GM23338 (cell line): Measurements from ENCODE around the gene BRSK2. TPM values are rescaled to one million over a fixed set of nuclear protein-coding genes. Genes with fewer than 3 reads are reported as not detected.

Experiments
- ATAC-seq: fragments of 200-7000 bp; cut with Tn5 transposase; 3 replicates; pipeline ENCODE4 v1.9.1; 2020
- DNase-seq: peaks from one replicate; pipeline ENCODE4 v3.0.0-alpha.2; 2015; ENCODE audit warnings: low spot score
- H2AFZ ChIP-seq: fragments of 200-600 bp; sonication (generic); 2 replicates; pipeline ENCODE4 v1.8.0; 2016; ENCODE audit warnings: antibody characterized with exemption, mild to moderate bottlenecking, moderate library complexity
- H3F3A ChIP-seq: fragments of 200-600 bp; sonication (generic); replicated peaks from 2 replicates; pipeline ENCODE4 v1.8.0; 2017; ENCODE audit warnings: antibody characterized with exemption, mixed run types, low read depth
- H3K27ac ChIP-seq: fragments of 200-600 bp; sonication (generic); 2 replicates; pipeline ENCODE4 v1.6.1; 2016; ENCODE audit warnings: low read depth
- H3K27me3 ChIP-seq: fragments of 200-600 bp; sonication (generic); 2 replicates; pipeline ENCODE4 v1.8.0; 2016; ENCODE audit warnings: mild to moderate bottlenecking, mixed run types, moderate library complexity; ENCODE audit not compliant: insufficient read depth
- H3K36me3 ChIP-seq: fragments of 200-600 bp; sonication (generic); 2 replicates; pipeline ENCODE4 v1.8.0; 2016; ENCODE audit warnings: mild to moderate bottlenecking; ENCODE audit not compliant: insufficient read depth
- H3K4me1 ChIP-seq: fragments of 200-600 bp; sonication (generic); 2 replicates; pipeline ENCODE4 v1.8.0; 2016; ENCODE audit warnings: mild to moderate bottlenecking, moderate library complexity; ENCODE audit not compliant: insufficient read depth
- H3K4me2 ChIP-seq: fragments of 200-600 bp; sonication (generic); 2 replicates; pipeline ENCODE4 v1.7.1; 2017; ENCODE audit warnings: mixed run types
- H3K4me3 ChIP-seq: fragments of 200-600 bp; sonication (generic); 2 replicates; pipeline ENCODE4 v1.6.1; 2016; ENCODE audit warnings: mixed run types
- H3K79me2 ChIP-seq: fragments of 200-600 bp; sonication (generic); replicated peaks from 2 replicates; pipeline ENCODE4 v1.8.0; 2017; ENCODE audit warnings: mild to moderate bottlenecking; ENCODE audit not compliant: insufficient read depth
- H3K9me2 ChIP-seq: fragments of 200-600 bp; sonication (generic); 2 replicates; pipeline ENCODE4 v1.8.0; 2017; ENCODE audit not compliant: insufficient read depth
- H4K20me1 ChIP-seq: fragments of 200-600 bp; sonication (generic); replicated peaks from 2 replicates; pipeline ENCODE4 v1.8.0; 2017; ENCODE audit warnings: mild to moderate bottlenecking; ENCODE audit not compliant: insufficient read depth
- H3K27ac Mint-ChIP-seq: 2 replicates; pipeline ENCODE4 v1.8.0; 2020; ENCODE audit warnings: inconsistent platforms, mild to moderate bottlenecking, moderate library complexity, mixed read lengths
- H3K27me3 Mint-ChIP-seq: 3 replicates; pipeline ENCODE4 v1.8.0; 2022; ENCODE audit warnings: low read depth, mild to moderate bottlenecking, moderate library complexity, mixed read lengths, inconsistent platforms; ENCODE audit not compliant: insufficient read depth, poor library complexity
- H3K36me3 Mint-ChIP-seq: 3 replicates; pipeline ENCODE4 v1.8.0; 2021; ENCODE audit warnings: low read depth, mild to moderate bottlenecking, inconsistent platforms, moderate library complexity, mixed read lengths
- H3K4me1 Mint-ChIP-seq: 3 replicates; pipeline ENCODE4 v1.8.0; 2020; ENCODE audit warnings: mild to moderate bottlenecking, inconsistent platforms, mixed read lengths
- H3K4me3 Mint-ChIP-seq: 3 replicates; pipeline ENCODE4 v1.8.0; 2021; ENCODE audit warnings: moderate library complexity, mild to moderate bottlenecking, inconsistent platforms, mixed read lengths
- H3K9me3 Mint-ChIP-seq: 3 replicates; pipeline ENCODE4 v1.8.0; 2020; ENCODE audit warnings: moderate library complexity, mild to moderate bottlenecking, inconsistent platforms, mixed read lengths
- CREB1 ChIP-seq: fragments of 250-450 bp; sonication (Bioruptor Pico); IDR thresholded peaks from 2 replicates; pipeline ENCODE4 v1.5.0; 2020; ENCODE audit warnings: low read depth, mild to moderate bottlenecking, moderate library complexity
- CTCF ChIP-seq, 2 experiments: fragments of 200-600 bp in 1 of 2; sonication (generic) in 1 of 2; conservative IDR thresholded peaks; 2 replicates each; pipeline versions ENCODE4 v1.5.1 to v1.6.1; 2016 to 2017; ENCODE audit warnings: antibody characterized with exemption in 2 of 2, low read depth in 2 of 2, mild to moderate bottlenecking in 2 of 2, moderate library complexity in 1 of 2
- ETS1 ChIP-seq: IDR thresholded peaks from 2 replicates; pipeline ENCODE4 v1.6.1; 2016; ENCODE audit warnings: antibody characterized with exemption
- EZH2 ChIP-seq: fragments of 200-600 bp; sonication (generic); IDR thresholded peaks from one replicate; pipeline ENCODE4 v1.8.0; 2017; ENCODE audit warnings: antibody characterized with exemption, mild to moderate bottlenecking, low read depth; ENCODE audit not compliant: unreplicated experiment
- EZH2phosphoT487 ChIP-seq: fragments of 200-600 bp; sonication (generic); IDR thresholded peaks from one replicate; pipeline ENCODE4 v1.8.1; 2018; ENCODE audit warnings: antibody characterized with exemption; ENCODE audit not compliant: unreplicated experiment
- JUNB ChIP-seq: IDR thresholded peaks from one replicate; pipeline ENCODE4 v1.6.1; 2016; ENCODE audit warnings: antibody characterized with exemption; ENCODE audit not compliant: unreplicated experiment
- NANOG ChIP-seq: IDR thresholded peaks from 2 replicates; pipeline ENCODE4 v1.6.1; 2016; ENCODE audit warnings: antibody characterized with exemption, borderline replicate concordance
- POLR2AphosphoS5 ChIP-seq: IDR thresholded peaks from 2 replicates; pipeline ENCODE4 v1.6.1; 2016; ENCODE audit warnings: antibody characterized with exemption, low read depth
- STAT1 ChIP-seq: IDR thresholded peaks from one replicate; pipeline ENCODE4 v1.6.1; 2016; ENCODE audit warnings: antibody characterized with exemption; ENCODE audit not compliant: unreplicated experiment
- ZNF114 ChIP-seq: fragments of 250-450 bp; sonication (Bioruptor Pico); IDR thresholded peaks from 2 replicates; pipeline ENCODE4 v1.5.0; 2020; ENCODE audit warnings: mild to moderate bottlenecking, moderate library complexity
- ZNF331 ChIP-seq: fragments of 250-450 bp; sonication (Bioruptor Pico); IDR thresholded peaks from 2 replicates; pipeline ENCODE4 v1.5.0; 2020; ENCODE audit warnings: low read depth, mild to moderate bottlenecking, moderate library complexity
- polyA plus RNA-seq: library from polyadenylated mRNA; unstranded; fragments of >200 nt; fragmentation: Nextera tagmentation; extraction: Ambion mirVana; gene quantifications from 2 replicates; pipeline ENCODE4 v1.2.1, GENCODE V29; 2016
- total RNA-seq: library from RNA; depleted of rRNA; stranded (reverse); fragments of >200 nt; shearing (Covaris generic); gene quantifications from 2 replicates; pipeline ENCODE4 v1.2.3, GENCODE V29; 2014
- TF ChIP-seq, protein P1 (sequence below): IDR thresholded peaks from one replicate; pipeline ENCODE4 v1.6.1; 2018; ENCODE audit warnings: antibody characterized with exemption; ENCODE audit not compliant: unreplicated experiment
- TF ChIP-seq, protein P2 (sequence below): fragments of 250-450 bp; sonication (Bioruptor Pico); IDR thresholded peaks from 2 replicates; pipeline ENCODE4 v1.5.0; 2020; ENCODE audit warnings: mild to moderate bottlenecking, moderate library complexity

The BRSK2 gene
- total and polyA plus RNA-seq, 2 experiments from 2014 or later = 7.2 to 20.3 TPM

DNA sequence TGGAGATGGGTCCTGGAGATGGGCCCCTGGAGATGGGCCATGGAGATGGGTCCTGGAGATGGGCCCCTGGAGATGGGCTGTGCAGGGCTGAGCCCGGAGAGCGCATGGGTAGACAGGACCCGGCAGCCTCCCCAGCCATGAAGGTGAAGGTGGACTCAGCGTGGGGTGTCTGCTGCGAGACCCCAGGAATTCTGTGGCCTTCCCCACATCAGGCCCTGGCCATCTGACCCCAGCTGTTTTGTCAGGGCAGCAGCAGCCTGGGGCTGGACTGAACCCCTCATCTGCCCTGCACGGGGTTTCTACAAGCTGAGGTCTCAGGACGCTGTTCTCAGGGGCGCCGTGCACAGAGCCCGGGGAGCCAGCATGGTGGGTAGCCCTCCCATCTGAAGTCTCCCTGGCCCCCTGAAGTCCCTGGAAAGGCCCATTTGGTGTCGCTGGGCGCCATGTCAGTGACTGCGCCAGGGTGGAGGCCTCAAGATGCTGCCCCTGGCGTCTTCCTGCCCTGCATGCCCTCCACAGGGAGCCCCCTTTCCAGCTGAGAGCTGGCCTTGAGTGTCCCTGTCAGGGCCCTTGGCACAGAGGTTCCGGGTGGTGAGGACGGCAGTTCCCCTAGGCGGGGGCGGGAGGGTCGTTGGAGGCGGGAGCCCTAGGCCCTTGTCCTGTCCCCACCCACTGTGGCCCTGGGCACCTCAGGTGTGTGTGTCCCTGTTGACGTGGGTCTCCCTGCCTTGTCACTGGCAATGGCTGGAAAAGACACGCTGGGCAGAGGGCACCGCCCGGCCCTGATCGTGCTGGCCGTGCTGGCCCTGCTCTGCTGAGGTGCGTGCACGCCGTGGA is 5.4 kb downstream of the BRSK2 start:
- ATAC-seq (no peak), DNase-seq (no peak)
- no peaks in the 10 kb centered on the region for H3K27me3 ChIP-seq
- Mint-ChIP-seq H3K4me1 (peaks cover 10% of the 10 kb centered on the region), H3K27ac (no peak overlapping the region), H3K27me3 (peaks cover 7% of the 10 kb centered on the region), H3K4me3 (no peak overlapping the region), H3K9me3 (peaks cover 4% of the 10 kb centered on the region; the same call in 1 of the 3 replicates), H3K36me3 (peaks cover 8% of the 10 kb centered on the region; the same call in 1 of the 3 replicates)
- peaks cover 66% of the 10 kb centered on the region for H3K79me2 ChIP-seq
- no peaks in the 10 kb centered on the region; the same call in none of the 2 replicates for H4K20me1 ChIP-seq
- H3F3A ChIP-seq = no peaks in the 10 kb centered on the region
- TF ChIP-seq JUNB (no peak), EZH2phosphoT487 (no peak), EZH2 (no peak), CTCF (conservative IDR thresholded peaks at IDR 0.05; ENCODE audit: low read depth in 2 of 2) (no peak), STAT1 (no peak), ZNF331 (CRISPR knock-in tag) (no peak), POLR2AphosphoS5 (no peak), ETS1 (no peak), CREB1 (CRISPR knock-in tag) (no peak), ZNF114 (CRISPR knock-in tag) (no peak), NANOG (no peak)
- TF ChIP-seq, protein P1, sequence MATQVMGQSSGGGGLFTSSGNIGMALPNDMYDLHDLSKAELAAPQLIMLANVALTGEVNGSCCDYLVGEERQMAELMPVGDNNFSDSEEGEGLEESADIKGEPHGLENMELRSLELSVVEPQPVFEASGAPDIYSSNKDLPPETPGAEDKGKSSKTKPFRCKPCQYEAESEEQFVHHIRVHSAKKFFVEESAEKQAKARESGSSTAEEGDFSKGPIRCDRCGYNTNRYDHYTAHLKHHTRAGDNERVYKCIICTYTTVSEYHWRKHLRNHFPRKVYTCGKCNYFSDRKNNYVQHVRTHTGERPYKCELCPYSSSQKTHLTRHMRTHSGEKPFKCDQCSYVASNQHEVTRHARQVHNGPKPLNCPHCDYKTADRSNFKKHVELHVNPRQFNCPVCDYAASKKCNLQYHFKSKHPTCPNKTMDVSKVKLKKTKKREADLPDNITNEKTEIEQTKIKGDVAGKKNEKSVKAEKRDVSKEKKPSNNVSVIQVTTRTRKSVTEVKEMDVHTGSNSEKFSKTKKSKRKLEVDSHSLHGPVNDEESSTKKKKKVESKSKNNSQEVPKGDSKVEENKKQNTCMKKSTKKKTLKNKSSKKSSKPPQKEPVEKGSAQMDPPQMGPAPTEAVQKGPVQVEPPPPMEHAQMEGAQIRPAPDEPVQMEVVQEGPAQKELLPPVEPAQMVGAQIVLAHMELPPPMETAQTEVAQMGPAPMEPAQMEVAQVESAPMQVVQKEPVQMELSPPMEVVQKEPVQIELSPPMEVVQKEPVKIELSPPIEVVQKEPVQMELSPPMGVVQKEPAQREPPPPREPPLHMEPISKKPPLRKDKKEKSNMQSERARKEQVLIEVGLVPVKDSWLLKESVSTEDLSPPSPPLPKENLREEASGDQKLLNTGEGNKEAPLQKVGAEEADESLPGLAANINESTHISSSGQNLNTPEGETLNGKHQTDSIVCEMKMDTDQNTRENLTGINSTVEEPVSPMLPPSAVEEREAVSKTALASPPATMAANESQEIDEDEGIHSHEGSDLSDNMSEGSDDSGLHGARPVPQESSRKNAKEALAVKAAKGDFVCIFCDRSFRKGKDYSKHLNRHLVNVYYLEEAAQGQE = no peak
- TF ChIP-seq, protein P2, sequence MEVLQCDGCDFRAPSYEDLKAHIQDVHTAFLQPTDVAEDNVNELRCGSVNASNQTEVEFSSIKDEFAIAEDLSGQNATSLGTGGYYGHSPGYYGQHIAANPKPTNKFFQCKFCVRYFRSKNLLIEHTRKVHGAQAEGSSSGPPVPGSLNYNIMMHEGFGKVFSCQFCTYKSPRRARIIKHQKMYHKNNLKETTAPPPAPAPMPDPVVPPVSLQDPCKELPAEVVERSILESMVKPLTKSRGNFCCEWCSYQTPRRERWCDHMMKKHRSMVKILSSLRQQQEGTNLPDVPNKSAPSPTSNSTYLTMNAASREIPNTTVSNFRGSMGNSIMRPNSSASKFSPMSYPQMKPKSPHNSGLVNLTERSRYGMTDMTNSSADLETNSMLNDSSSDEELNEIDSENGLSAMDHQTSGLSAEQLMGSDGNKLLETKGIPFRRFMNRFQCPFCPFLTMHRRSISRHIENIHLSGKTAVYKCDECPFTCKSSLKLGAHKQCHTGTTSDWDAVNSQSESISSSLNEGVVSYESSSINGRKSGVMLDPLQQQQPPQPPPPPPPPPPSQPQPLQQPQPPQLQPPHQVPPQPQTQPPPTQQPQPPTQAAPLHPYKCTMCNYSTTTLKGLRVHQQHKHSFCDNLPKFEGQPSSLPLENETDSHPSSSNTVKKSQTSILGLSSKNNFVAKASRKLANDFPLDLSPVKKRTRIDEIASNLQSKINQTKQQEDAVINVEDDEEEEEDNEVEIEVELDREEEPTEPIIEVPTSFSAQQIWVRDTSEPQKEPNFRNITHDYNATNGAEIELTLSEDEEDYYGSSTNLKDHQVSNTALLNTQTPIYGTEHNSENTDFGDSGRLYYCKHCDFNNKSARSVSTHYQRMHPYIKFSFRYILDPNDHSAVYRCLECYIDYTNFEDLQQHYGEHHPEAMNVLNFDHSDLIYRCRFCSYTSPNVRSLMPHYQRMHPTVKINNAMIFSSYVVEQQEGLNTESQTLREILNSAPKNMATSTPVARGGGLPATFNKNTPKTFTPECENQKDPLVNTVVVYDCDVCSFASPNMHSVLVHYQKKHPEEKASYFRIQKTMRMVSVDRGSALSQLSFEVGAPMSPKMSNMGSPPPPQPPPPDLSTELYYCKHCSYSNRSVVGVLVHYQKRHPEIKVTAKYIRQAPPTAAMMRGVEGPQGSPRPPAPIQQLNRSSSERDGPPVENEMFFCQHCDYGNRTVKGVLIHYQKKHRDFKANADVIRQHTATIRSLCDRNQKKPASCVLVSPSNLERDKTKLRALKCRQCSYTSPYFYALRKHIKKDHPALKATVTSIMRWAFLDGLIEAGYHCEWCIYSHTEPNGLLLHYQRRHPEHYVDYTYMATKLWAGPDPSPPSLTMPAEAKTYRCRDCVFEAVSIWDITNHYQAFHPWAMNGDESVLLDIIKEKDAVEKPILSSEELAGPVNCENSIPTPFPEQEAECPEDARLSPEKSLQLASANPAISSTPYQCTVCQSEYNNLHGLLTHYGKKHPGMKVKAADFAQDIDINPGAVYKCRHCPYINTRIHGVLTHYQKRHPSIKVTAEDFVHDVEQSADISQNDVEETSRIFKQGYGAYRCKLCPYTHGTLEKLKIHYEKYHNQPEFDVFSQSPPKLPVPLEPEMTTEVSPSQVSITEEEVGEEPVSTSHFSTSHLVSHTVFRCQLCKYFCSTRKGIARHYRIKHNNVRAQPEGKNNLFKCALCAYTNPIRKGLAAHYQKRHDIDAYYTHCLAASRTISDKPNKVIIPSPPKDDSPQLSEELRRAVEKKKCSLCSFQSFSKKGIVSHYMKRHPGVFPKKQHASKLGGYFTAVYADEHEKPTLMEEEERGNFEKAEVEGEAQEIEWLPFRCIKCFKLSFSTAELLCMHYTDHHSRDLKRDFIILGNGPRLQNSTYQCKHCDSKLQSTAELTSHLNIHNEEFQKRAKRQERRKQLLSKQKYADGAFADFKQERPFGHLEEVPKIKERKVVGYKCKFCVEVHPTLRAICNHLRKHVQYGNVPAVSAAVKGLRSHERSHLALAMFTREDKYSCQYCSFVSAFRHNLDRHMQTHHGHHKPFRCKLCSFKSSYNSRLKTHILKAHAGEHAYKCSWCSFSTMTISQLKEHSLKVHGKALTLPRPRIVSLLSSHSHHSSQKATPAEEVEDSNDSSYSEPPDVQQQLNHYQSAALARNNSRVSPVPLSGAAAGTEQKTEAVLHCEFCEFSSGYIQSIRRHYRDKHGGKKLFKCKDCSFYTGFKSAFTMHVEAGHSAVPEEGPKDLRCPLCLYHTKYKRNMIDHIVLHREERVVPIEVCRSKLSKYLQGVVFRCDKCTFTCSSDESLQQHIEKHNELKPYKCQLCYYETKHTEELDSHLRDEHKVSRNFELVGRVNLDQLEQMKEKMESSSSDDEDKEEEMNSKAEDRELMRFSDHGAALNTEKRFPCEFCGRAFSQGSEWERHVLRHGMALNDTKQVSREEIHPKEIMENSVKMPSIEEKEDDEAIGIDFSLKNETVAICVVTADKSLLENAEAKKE = no peak
- H3K4me2 ChIP-seq = no peak overlapping the region
- no peaks in the 10 kb centered on the region for H3K9me2 ChIP-seq
- H3K36me3 ChIP-seq = no peaks in the 10 kb centered on the region
- H3K27ac ChIP-seq = no peak overlapping the region
- H3K4me1 ChIP-seq = no peaks in the 10 kb centered on the region
- H2AFZ ChIP-seq = no peak overlapping the region
- no peak overlapping the region for H3K4me3 ChIP-seq
